ENCODE data around the gene CHTF18.

- no peak for TF ChIP-seq CTCF (optimal IDR thresholded peaks at IDR 0.05 in 1 of 3, IDR thresholded peaks at IDR 0.05 in 1 of 3, conservative IDR thresholded peaks at IDR 0.05 in 1 of 3; ENCODE audit: extremely low read depth in 1 of 3, insufficient read depth in 2 of 3, low read length in 3 of 3)
- TF ChIP-seq EZH2 (IDR thresholded peaks at IDR 0.05; ENCODE audit: low read length), result no peak
Observed at GRCh38 chr16:764848-765487, 23.5 kb upstream of the CHTF18 start.

All from keratinocyte (primary cell).